Cerebellar nuclear complex (tissue), 1 donor: Measurements from ENCODE around the gene ZBTB3.
A peak's percentile ranks its signal among the peaks of the same experiment; 100 is the strongest.
"Not testable (repeated sequence)": the region's sequence is repeated elsewhere in the genome, so short reads cannot be mapped to it uniquely, and the experiment has no call there.

ENCODE experiments used
- DNase-seq, 2 experiments: peaks; one replicate each; lab custom pipeline; 2025; lab: John Stamatoyannopoulos, UW

Gene ZBTB3

GRCh38 chr11:62757846-62758788, 4.2 kb upstream of the ZBTB3 start:
- no peak for DNase-seq

- no peak for DNase-seq
Measured at GRCh38 chr11:62755086-62755615, 1.2 kb upstream of the ZBTB3 start.

GRCh38 chr11:62752994-62753735, 795 bp downstream of the ZBTB3 start:
- DNase-seq: no peak

- no peak for DNase-seq
Measured at GRCh38 chr11:62752177-62752785, 1.7 kb downstream of the ZBTB3 start.

GRCh38 chr11:62749931-62750330, 4.0 kb downstream of the ZBTB3 start:
- not testable (repeated sequence) for DNase-seq

- no peak for DNase-seq
Measured at GRCh38 chr11:62747475-62748160, 6.3 kb downstream of the ZBTB3 start.

- DNase-seq: no peak
Measured at GRCh38 chr11:62737196-62737595, 16.8 kb downstream of the ZBTB3 start.

GRCh38 chr11:62732830-62733229, 21.1 kb downstream of the ZBTB3 start:
- no peak for DNase-seq

- DNase-seq: not testable (repeated sequence)
Measured at GRCh38 chr11:62730076-62730475, 23.9 kb downstream of the ZBTB3 start.

- DNase-seq: peak in 1 of 2 experiments; percentile 62
Measured at GRCh38 chr11:62728171-62728988, 25.6 kb downstream of the ZBTB3 start, which contains the start of gene TTC9C. TTC9C (plus strand) TSS chr11:62728486; CDS start chr11:62728849, 363 bp downstream.

GRCh38 chr11:62727872-62728170, 26.1 kb downstream of the ZBTB3 start:
- DNase-seq: peak; percentile 63 to 91

GRCh38 chr11:62727165-62727871, 26.6 kb downstream of the ZBTB3 start, which contains the start of gene HNRNPUL2:
HNRNPUL2 (minus strand) TSS chr11:62727457; CDS start chr11:62727156, 301 bp downstream.
- peak; percentile 91 to 92 for DNase-seq

- DNase-seq: no peak
Measured at GRCh38 chr11:62726915-62727164, 27.1 kb downstream of the ZBTB3 start.

- DNase-seq: no peak
Measured at GRCh38 chr11:62726156-62726914, 27.6 kb downstream of the ZBTB3 start.

GRCh38 chr11:62725646-62726045, 28.3 kb downstream of the ZBTB3 start:
- no peak for DNase-seq

- no peak for DNase-seq
Measured at GRCh38 chr11:62724171-62724570, 29.8 kb downstream of the ZBTB3 start.

GRCh38 chr11:62721994-62722393, 32.0 kb downstream of the ZBTB3 start:
- DNase-seq: no peak

GRCh38 chr11:62719302-62719978, 34.5 kb downstream of the ZBTB3 start:
- no peak for DNase-seq

GRCh38 chr11:62716816-62717215, 37.1 kb downstream of the ZBTB3 start:
- no peak for DNase-seq
